ENCODE data around the gene FCAMR.
"Not testable (repeated sequence)": the region's sequence is repeated elsewhere in the genome, so short reads cannot be mapped to it uniquely, and the experiment has no call there.

Gene FCAMR

DNA sequence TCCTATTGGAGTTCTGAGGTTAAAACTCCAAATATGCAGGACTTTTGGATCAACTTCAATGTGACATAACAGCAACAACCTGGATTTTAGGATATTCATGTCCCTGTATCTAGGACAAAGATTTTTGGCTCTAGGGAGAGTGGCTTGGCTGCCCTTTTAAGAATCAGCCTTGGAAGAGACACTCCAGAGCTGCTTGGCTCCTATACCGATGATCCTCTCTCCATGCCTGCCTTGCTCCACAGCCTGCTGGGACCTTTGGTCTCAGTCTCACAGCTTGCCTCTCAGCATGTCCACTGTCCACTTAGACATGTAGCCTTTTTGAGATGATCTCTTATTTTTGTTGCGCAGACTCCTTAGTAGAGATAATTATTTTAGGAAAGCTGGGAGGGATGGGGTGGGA, 44.0 kb downstream of the FCAMR start:
- no peak for DNase-seq (ENCODE audit: low read depth)
- no peak overlapping the region for H3K4me3 ChIP-seq (ENCODE audit: low read depth, low read length)
- no peak for TF ChIP-seq CTCF (IDR thresholded peaks at IDR 0.05; ENCODE audit: low read depth, low read length, missing control alignments)
- in situ Hi-C loops (cut with HindIII; ENCODE audit: low sequenced_read_pairs) = no loop called here

- in situ Hi-C loops (cut with HindIII; ENCODE audit: low sequenced_read_pairs) = no loop called here
- no peak for TF ChIP-seq CTCF (IDR thresholded peaks at IDR 0.05; ENCODE audit: low read depth, low read length, missing control alignments)
- DNase-seq (ENCODE audit: low read depth) = no peak
- no peak overlapping the region for H3K4me3 ChIP-seq (ENCODE audit: low read depth, low read length)
Observed at GRCh38 chr1:206925106-206925736, 45.0 kb downstream of the FCAMR start.

DNA sequence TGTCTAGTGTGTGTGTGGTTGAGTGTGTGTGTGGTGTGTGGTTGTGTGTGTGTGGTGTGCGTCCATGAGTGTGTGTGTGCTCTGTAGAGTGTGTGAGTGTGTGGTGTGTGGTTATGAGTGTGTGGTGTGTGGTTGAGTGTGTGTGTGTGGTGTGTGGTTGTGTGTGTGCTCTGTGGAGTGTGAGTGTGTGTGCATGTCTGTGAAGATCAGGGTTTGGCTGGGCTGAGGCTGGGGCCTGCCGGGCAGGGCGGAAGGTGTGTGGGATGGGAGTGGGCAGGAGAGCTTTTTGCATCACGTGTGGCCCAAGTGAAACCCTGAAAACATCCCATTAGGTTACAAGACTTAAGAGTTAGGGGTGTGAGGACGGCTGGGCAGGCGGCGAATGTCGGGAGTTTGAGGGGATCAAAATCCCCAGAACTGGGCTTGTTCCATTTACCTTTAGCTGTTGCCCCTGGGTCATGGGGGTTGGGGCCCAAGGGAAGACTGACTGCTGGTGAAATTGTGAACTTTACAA, 45.6 kb downstream of the FCAMR start:
- no peak for TF ChIP-seq CTCF (IDR thresholded peaks at IDR 0.05; ENCODE audit: low read depth, low read length, missing control alignments)
- no peak overlapping the region for H3K4me3 ChIP-seq (ENCODE audit: low read depth, low read length)
- in situ Hi-C loops (cut with HindIII; ENCODE audit: low sequenced_read_pairs) = loop anchor here (25.0 kb wide), 1 partner anchor 187 kb away; no protein-coding TSS in a partner anchor
- no peak for DNase-seq (ENCODE audit: low read depth)

DNA sequence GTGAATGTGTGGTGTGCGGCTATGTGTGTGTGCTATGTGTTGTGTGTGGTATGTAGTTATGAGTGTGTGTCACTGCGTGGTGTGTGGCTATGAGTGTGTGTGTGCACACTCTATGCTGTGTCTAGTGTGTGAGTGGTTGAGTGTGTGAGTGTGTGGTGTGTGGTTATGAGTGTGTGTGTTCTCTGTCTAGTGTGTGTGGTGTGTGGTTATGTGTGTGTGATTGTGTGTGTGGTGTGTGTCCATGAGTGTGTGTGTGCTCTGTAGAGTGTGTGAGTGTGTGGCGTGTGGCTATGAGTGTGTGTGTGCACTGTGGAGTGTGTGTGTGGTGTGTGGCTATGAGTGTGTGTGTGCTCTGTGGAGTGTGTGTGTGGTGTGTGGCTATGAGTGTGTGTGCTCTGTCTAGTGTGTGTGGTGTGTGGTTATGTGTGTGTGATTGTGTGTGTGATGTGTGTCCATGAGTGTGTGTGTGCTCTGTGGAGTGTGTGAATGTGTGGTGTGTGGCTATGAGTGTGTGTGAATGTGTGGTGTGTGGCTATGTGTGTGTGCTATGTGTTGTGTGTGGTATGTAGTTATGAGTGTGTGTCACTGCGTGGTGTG, 46.2 kb downstream of the FCAMR start:
- H3K4me3 ChIP-seq (ENCODE audit: low read depth, low read length); DNase-seq (ENCODE audit: low read depth): not testable (repeated sequence)
- in situ Hi-C loops (cut with HindIII; ENCODE audit: low sequenced_read_pairs) = loop anchor here (25.0 kb wide), 1 partner anchor 187 kb away; no protein-coding TSS in a partner anchor

DNA sequence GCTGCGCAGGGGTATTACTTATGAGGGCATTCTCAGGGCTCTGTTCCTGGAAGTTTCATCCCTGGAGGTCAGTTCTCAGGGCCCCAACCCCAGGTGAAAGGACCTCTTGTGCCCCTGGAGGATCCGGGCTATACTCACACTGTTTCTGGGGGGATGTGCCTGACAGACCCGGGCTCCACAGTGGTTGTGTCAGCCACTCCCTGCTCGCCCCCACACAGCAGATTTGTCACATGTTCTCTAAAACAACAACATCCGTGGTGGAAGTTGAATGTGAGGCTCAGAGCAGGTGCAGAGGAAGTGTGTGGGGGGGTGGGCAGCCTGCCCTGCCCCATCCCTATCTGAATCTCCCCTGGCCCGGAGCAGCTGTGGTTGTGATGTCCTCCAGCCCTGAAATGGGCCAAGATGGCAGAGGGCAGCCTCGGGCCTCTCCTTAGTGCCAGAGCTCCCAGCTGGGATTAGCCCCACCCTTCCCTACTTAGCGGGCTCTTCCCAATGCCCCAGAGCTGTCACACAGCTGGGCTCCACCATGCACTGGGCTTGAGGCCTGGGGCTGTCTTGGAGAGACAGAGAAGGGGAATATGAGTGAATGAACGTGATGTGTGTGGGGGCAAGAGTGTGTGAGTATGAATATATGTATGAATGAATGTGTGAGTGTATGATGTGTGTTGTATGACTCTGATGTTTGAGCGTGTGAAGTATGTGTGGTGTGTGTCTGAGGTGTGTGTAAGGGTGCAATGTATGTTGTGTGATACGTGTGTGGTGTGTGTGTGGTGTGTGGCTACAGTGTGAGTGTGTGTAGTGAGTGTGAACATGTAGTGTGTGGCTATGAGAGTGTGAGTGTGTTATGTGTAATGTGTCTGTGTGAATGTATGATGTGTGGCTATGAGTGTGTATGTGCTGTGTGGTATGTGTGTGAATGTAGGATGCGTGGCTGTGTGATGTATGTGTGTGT, 47.0 kb downstream of the FCAMR start:
- no peak overlapping the region for H3K4me3 ChIP-seq (ENCODE audit: low read depth, low read length)
- no peak for TF ChIP-seq CTCF (IDR thresholded peaks at IDR 0.05; ENCODE audit: low read depth, low read length, missing control alignments)
- in situ Hi-C loops (cut with HindIII; ENCODE audit: low sequenced_read_pairs) = loop anchor here (25.0 kb wide), 1 partner anchor 186 kb away; no protein-coding TSS in a partner anchor
- DNase-seq (ENCODE audit: low read depth) = no peak

DNA sequence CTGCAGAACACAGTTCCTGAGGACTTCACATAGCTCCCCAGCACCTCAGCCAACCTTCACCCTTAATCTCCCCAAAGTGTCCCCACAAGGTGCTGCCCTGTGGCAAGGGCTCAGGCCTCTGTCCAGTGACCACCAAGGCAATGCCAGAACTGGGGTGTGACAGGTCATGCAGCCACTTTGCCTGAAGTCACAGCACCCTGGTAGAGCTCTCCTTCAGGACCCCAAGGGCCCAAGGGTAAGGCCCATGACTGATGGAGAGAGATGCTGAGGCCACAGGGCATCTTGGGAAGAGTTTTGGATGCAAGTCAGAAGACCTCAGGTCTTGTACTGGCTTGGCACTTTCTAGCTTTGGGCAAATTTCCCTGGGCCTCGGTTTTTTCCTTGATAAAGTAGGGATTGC, 47.7 kb downstream of the FCAMR start:
- no peak overlapping the region for H3K4me3 ChIP-seq (ENCODE audit: low read depth, low read length)
- TF ChIP-seq CTCF (IDR thresholded peaks at IDR 0.05; ENCODE audit: low read depth, low read length, missing control alignments) = no peak
- DNase-seq (ENCODE audit: low read depth) = no peak
- in situ Hi-C loops (cut with HindIII; ENCODE audit: low sequenced_read_pairs) = loop anchor here (25.0 kb wide), 1 partner anchor 185 kb away; no protein-coding TSS in a partner anchor

All from astrocyte of the cerebellum (primary cell).